BJ (cell line): ENCODE results near the gene GPRC5D. TPM values are rescaled to one million over a fixed set of nuclear protein-coding genes. Genes with fewer than 3 reads are reported as not detected.

Source experiments
- CTCF ChIA-PET: fragments of 350-600 bp; formaldehyde crosslinking; extraction: SDS; loops from one replicate; lab custom pipeline; 2021; ENCODE audit warnings: antibody characterized with exemption, inconsistent platforms; lab: Yijun Ruan, JAX
- POLR2A ChIA-PET: fragments of 300-600 bp; sonication (Branson Sonifier 250); formaldehyde crosslinking; extraction: SDS; loops from one replicate; lab custom pipeline; 2021; ENCODE audit warnings: antibody characterized with exemption; lab: Charles Lee
- DNase-seq: peaks from one replicate; pipeline ENCODE4 v3.0.0-alpha.2; 2011; ENCODE audit warnings: low read depth
- H3K27me3 ChIP-seq: 2 replicates; pipeline ENCODE4 v1.6.0; 2011; ENCODE audit warnings: low read length; ENCODE audit not compliant: control insufficient read depth, insufficient read depth
- H3K36me3 ChIP-seq: 2 replicates; pipeline ENCODE4 v1.5.1; 2011; ENCODE audit warnings: low read length; ENCODE audit not compliant: control insufficient read depth, insufficient read depth
- H3K4me3 ChIP-seq: 2 replicates; pipeline ENCODE4 v1.5.1; 2011; ENCODE audit warnings: low read depth, mild to moderate bottlenecking, control low read depth, low read length
- CTCF ChIP-seq: IDR thresholded peaks from 2 replicates; pipeline ENCODE4 v1.5.1; 2011; ENCODE audit warnings: low read depth, mild to moderate bottlenecking, control low read depth, inconsistent platforms, low read length, moderate library complexity; ENCODE audit not compliant: insufficient read depth
- polyA plus RNA-seq: library from polyadenylated mRNA; depleted of rRNA; stranded (reverse); fragments of >200 nt; gene quantifications from 2 replicates; pipeline ENCODE4 v1.2.3, GENCODE V29; 2011

Gene GPRC5D
- polyA plus RNA-seq, 1 experiment = not detected

- Histone ChIP-seq H3K27me3 (no peaks in the 10 kb centered on the region), H3K36me3 (peaks cover 3% of the 10 kb centered on the region), H3K4me3 (no peak overlapping the region)
- DNase-seq = no peak
- TF ChIP-seq CTCF = peak; percentile 70
- POLR2A ChIA-PET = interaction anchor here (0.8 kb wide), 1 partner anchor 232 kb away, joined by 3 read pairs; no protein-coding TSS in a partner anchor
- CTCF ChIA-PET = interaction anchor here (0.7 to 2.7 kb wide), 13 partner anchors 9 to 253 kb away, joined by 3 to 22 read pairs (median 5); partner anchors contain the start of gene GPRC5D
These were observed 23.5 kb upstream of the GPRC5D start for GRCh38 chr12:12975322-12976077.

DNA sequence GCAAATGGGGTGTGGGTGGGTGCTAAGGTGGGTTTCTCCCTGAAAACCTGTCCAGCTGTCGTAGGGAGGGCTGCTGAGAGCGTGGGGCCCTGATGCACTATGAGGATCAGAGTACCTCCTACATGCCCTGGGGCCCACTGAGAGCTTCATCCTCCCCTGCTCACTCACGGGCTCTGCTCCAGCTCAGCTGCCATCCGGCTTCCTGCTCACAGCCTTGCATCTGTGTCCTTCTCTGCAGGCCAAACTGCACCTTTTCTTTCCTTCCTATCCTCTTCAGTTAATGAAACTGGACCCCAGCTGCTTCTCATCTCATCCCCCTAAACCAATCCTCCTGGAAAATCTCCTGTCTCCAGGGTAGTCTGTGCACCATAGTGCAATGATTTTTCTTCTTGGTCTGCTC lies 22.2 kb upstream of the GPRC5D start:
- no peak for TF ChIP-seq CTCF
- CTCF ChIA-PET = interaction anchor here (0.9 to 2.7 kb wide), 5 partner anchors 8 to 185 kb away, joined by 3 to 22 read pairs (median 5); no protein-coding TSS in a partner anchor
- H3K4me3 ChIP-seq = no peak overlapping the region

GRCh38 chr12:12973019-12973418 lies 21.0 kb upstream of the GPRC5D start:
- POLR2A ChIA-PET = no interaction called here
- CTCF ChIA-PET = no interaction called here
- TF ChIP-seq CTCF = no peak
- Histone ChIP-seq H3K27me3 (no peaks in the 10 kb centered on the region), H3K4me3 (no peak overlapping the region), H3K36me3 (peaks cover 3% of the 10 kb centered on the region)
- DNase-seq = no peak

More for the DNA sequence above, 22.2 kb upstream of the GPRC5D start:
- Histone ChIP-seq H3K27me3 (no peaks in the 10 kb centered on the region), H3K36me3 (peaks cover 3% of the 10 kb centered on the region)
- DNase-seq = no peak
- POLR2A ChIA-PET = no interaction called here

- CTCF ChIA-PET = interaction anchor here (1.5 kb wide), 1 partner anchor 9 kb away, joined by 4 read pairs; no protein-coding TSS in a partner anchor
- POLR2A ChIA-PET = no interaction called here
- Histone ChIP-seq H3K27me3 (no peaks in the 10 kb centered on the region), H3K4me3 (no peak overlapping the region), H3K36me3 (no peaks in the 10 kb centered on the region; the same call in 1 of the 2 replicates)
- no peak for DNase-seq
- TF ChIP-seq CTCF = no peak
These were observed 13.9 kb upstream of the GPRC5D start for GRCh38 chr12:12965836-12966235.

DNA sequence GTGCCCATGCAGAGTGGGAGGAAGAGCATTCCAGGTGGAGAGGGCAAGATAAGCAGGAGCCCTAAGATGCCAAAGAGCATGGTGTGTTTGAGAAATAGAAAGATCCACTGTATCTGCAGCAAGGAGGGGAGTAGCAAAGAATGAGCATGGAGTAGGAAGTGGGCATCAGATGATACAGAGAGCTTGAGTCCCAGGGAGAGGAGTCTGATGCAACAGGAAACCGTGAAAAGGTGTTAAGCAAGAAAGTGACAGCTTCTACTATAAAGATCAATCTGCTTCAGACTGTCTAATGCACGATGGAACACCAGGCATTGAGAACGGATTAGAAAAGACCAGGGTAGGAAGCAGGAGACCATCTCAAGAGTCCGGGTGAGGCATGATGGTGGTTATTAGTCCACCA lies 12.3 kb upstream of the GPRC5D start:
- CTCF ChIA-PET = interaction anchor here (1.6 kb wide), 2 partner anchors 9 to 11 kb away, joined by 3 to 7 read pairs; no protein-coding TSS in a partner anchor
- POLR2A ChIA-PET = no interaction called here

More for the DNA sequence above, 12.3 kb upstream of the GPRC5D start:
- Histone ChIP-seq H3K4me3 (no peak overlapping the region), H3K27me3 (no peaks in the 10 kb centered on the region), H3K36me3 (no peaks in the 10 kb centered on the region; the same call in 1 of the 2 replicates)
- no peak for DNase-seq
- no peak for TF ChIP-seq CTCF
